ENCODE measurements around the gene UBTD1. TPM values are rescaled to one million over a fixed set of nuclear protein-coding genes. Genes with fewer than 3 reads are reported as not detected.

The UBTD1 gene
- polyA plus RNA-seq, 1 donor from 2014 or later: 3.3 TPM

DNA sequence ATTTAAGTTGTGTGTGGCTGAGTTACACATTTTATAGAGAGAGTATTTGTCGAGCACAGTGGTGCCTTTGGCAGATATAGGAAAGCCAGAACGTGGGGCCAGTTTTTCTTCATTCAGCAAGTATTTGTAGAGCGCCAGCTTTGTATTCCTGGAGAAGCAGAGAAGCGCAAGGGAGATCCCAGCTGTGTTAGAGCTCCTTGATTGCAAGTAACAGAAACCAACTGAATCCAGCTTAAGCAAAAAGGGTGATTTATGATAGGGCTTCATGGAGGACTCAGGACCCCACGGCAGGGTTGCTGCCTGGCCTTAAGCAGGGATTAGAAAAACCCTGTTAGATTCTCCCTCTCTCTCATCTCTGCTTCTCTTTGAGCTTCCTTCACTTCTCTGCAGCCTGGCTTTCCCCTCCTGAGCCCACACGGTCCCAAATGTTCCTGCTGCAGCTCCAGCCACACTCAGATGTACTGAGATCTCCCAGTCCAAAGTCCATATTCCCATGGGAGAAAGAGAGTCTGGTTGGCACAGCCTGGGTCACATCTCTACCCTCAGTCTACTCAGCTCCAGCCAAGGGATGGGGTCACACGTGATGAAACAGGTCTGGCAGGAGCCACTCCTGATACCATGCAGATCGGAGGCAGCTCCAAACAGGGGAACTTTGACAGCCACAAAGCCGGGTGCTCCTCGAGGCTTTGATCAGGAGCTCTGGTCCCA, 16.7 kb downstream of the UBTD1 start:
- TF ChIP-seq EZH2 (IDR thresholded peaks at IDR 0.05; ENCODE audit: borderline replicate concordance, insufficient read depth, low read length, poor library complexity, severe bottlenecking): no peak
- TF ChIP-seq, protein P1, sequence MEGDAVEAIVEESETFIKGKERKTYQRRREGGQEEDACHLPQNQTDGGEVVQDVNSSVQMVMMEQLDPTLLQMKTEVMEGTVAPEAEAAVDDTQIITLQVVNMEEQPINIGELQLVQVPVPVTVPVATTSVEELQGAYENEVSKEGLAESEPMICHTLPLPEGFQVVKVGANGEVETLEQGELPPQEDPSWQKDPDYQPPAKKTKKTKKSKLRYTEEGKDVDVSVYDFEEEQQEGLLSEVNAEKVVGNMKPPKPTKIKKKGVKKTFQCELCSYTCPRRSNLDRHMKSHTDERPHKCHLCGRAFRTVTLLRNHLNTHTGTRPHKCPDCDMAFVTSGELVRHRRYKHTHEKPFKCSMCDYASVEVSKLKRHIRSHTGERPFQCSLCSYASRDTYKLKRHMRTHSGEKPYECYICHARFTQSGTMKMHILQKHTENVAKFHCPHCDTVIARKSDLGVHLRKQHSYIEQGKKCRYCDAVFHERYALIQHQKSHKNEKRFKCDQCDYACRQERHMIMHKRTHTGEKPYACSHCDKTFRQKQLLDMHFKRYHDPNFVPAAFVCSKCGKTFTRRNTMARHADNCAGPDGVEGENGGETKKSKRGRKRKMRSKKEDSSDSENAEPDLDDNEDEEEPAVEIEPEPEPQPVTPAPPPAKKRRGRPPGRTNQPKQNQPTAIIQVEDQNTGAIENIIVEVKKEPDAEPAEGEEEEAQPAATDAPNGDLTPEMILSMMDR (IDR thresholded peaks at IDR 0.05; ENCODE audit: poor library complexity, severe bottlenecking): no peak
- no peak for TF ChIP-seq TAF1 (IDR thresholded peaks at IDR 0.05; ENCODE audit: low read depth)
- no peaks in the 10 kb centered on the region for H3K79me2 ChIP-seq (replicated peaks; ENCODE audit: insufficient read depth, low read length)

DNA sequence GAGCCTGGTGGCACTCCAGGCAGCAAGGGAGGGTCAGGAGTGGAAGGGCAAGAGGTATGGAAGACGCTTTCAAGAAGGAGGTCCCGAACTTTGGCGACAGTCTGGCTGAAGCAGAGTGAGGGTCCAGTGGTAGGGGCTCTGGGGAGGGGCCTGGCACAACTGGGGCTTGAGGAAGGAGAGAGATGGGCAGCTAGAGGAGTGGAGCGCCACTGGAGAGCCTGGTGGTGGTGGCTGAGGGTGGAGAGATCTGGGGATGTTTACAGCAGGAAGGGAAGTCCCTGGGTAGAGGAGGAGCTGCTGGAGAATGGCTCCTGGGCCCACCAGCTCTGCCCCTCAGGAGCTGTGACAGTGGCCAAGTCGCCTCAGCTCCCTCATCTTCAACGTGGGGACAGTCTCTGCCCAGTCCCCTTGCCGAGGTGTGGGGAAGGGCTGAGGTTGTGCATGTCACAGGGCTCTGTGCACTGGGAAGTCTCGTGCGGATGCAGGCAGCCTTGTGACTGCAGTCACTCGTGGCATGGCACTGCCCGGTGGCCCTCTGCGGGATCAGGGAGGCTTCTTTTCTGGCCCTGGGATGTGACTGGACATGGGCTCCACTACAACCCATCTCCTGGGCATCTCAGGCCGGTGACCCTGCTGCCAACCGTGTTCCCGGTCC, 18.5 kb downstream of the UBTD1 start:
- H3K79me2 ChIP-seq (replicated peaks; ENCODE audit: insufficient read depth, low read length): no peaks in the 10 kb centered on the region
- no peak overlapping the region for H3K4me3 ChIP-seq (ENCODE audit: low read length)
- H3K9ac ChIP-seq (ENCODE audit: low read length): no peak overlapping the region
- no peak overlapping the region for H3K4me2 ChIP-seq (ENCODE audit: low read length)
- no peaks in the 10 kb centered on the region for H3K27me3 ChIP-seq (ENCODE audit: insufficient read depth, low read depth, low read length)
- H3K9me2 ChIP-seq (ENCODE audit: insufficient read depth, low read length): no peaks in the 10 kb centered on the region
- H2AFZ ChIP-seq (ENCODE audit: low read depth, low read length): no peak overlapping the region
- no peaks in the 10 kb centered on the region for H3F3A ChIP-seq (ENCODE audit: insufficient read depth, low read length, poor library complexity, severe bottlenecking)
- TF ChIP-seq MXI1 (conservative IDR thresholded peaks at IDR 0.05; ENCODE audit: poor library complexity, severe bottlenecking) (no peak), EZH2 (IDR thresholded peaks at IDR 0.05; ENCODE audit: borderline replicate concordance, insufficient read depth, low read length, poor library complexity, severe bottlenecking) (no peak), EP300 (conservative IDR thresholded peaks at IDR 0.05; ENCODE audit: poor library complexity, severe bottlenecking) (no peak), SMC3 (conservative IDR thresholded peaks at IDR 0.05; ENCODE audit: poor library complexity) (no peak), POLR2AphosphoS5 (IDR thresholded peaks at IDR 0.05) (no peak), RAD21 (conservative IDR thresholded peaks at IDR 0.05) (no peak), TAF1 (IDR thresholded peaks at IDR 0.05; ENCODE audit: low read depth) (no peak)
- TF ChIP-seq, protein P1 (IDR thresholded peaks at IDR 0.05; ENCODE audit: poor library complexity, severe bottlenecking): no peak
- TF ChIP-seq, protein P2, sequence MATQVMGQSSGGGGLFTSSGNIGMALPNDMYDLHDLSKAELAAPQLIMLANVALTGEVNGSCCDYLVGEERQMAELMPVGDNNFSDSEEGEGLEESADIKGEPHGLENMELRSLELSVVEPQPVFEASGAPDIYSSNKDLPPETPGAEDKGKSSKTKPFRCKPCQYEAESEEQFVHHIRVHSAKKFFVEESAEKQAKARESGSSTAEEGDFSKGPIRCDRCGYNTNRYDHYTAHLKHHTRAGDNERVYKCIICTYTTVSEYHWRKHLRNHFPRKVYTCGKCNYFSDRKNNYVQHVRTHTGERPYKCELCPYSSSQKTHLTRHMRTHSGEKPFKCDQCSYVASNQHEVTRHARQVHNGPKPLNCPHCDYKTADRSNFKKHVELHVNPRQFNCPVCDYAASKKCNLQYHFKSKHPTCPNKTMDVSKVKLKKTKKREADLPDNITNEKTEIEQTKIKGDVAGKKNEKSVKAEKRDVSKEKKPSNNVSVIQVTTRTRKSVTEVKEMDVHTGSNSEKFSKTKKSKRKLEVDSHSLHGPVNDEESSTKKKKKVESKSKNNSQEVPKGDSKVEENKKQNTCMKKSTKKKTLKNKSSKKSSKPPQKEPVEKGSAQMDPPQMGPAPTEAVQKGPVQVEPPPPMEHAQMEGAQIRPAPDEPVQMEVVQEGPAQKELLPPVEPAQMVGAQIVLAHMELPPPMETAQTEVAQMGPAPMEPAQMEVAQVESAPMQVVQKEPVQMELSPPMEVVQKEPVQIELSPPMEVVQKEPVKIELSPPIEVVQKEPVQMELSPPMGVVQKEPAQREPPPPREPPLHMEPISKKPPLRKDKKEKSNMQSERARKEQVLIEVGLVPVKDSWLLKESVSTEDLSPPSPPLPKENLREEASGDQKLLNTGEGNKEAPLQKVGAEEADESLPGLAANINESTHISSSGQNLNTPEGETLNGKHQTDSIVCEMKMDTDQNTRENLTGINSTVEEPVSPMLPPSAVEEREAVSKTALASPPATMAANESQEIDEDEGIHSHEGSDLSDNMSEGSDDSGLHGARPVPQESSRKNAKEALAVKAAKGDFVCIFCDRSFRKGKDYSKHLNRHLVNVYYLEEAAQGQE (IDR thresholded peaks at IDR 0.05; ENCODE audit: borderline replicate concordance): no peak
- no peaks in the 10 kb centered on the region for H3K9me3 ChIP-seq (ENCODE audit: low read length)
- H3K36me3 ChIP-seq (ENCODE audit: insufficient read depth, low read length): no peaks in the 10 kb centered on the region
- H3K27ac ChIP-seq (ENCODE audit: low read length): no peak overlapping the region
- no peaks in the 10 kb centered on the region for H4K20me1 ChIP-seq (ENCODE audit: insufficient read depth)

More for the DNA sequence above, 16.7 kb downstream of the UBTD1 start:
- H3K9ac ChIP-seq (ENCODE audit: low read length): no peak overlapping the region
- no peaks in the 10 kb centered on the region for H3K36me3 ChIP-seq (ENCODE audit: insufficient read depth, low read length)
- H3K27me3 ChIP-seq (ENCODE audit: insufficient read depth, low read depth, low read length): no peaks in the 10 kb centered on the region
- H4K20me1 ChIP-seq (ENCODE audit: insufficient read depth): no peaks in the 10 kb centered on the region
- no peaks in the 10 kb centered on the region for H3K9me2 ChIP-seq (ENCODE audit: insufficient read depth, low read length)
- H3K27ac ChIP-seq (ENCODE audit: low read length): no peak overlapping the region
- no peak overlapping the region for H2AFZ ChIP-seq (ENCODE audit: low read depth, low read length)
- no peak overlapping the region for H3K4me2 ChIP-seq (ENCODE audit: low read length)
- H3K9me3 ChIP-seq (ENCODE audit: low read length): no peaks in the 10 kb centered on the region
- no peak overlapping the region for H3K4me3 ChIP-seq (ENCODE audit: low read length)
- H3F3A ChIP-seq (ENCODE audit: insufficient read depth, low read length, poor library complexity, severe bottlenecking): no peaks in the 10 kb centered on the region

Data from neural cell (in vitro differentiated cells).